ENCODE results near the gene MEG3. TPM values are rescaled to one million over a fixed set of nuclear protein-coding genes. Genes with fewer than 3 reads are reported as not detected.
A peak's percentile ranks its signal among the peaks of the same experiment; 100 is the strongest.
"Not testable (repeated sequence)": the region's sequence is repeated elsewhere in the genome, so short reads cannot be mapped to it uniquely, and the experiment has no call there.

The MEG3 gene
- total RNA-seq, 2 donors from 2014 or later: 56.2 to 99.4 TPM

- no peak for DNase-seq (ENCODE audit: low spot score)
These were observed 17.8 kb upstream of the MEG3 start for GRCh38 chr14:100807979-100808734.

GRCh38 chr14:100810435-100810834 is 15.5 kb upstream of the MEG3 start:
- peak; percentile 16 for DNase-seq (ENCODE audit: low spot score)
- intact Hi-C loops (cut with DNase I): no loop called here

More at GRCh38 chr14:100807979-100808734, 17.8 kb upstream of the MEG3 start:
- intact Hi-C loops (cut with DNase I): no loop called here

GRCh38 chr14:100810861-100811461 is 15.0 kb upstream of the MEG3 start:
- intact Hi-C loops (cut with DNase I): no loop called here
- DNase-seq (ENCODE audit: low spot score): peak; percentile 53

GRCh38 chr14:100813291-100813690 is 12.6 kb upstream of the MEG3 start:
- intact Hi-C loops (cut with DNase I): no loop called here
- peak; percentile 64 for DNase-seq (ENCODE audit: low spot score)

GRCh38 chr14:100815478-100816285 is 10.2 kb upstream of the MEG3 start:
- intact Hi-C loops (cut with DNase I): no loop called here
- DNase-seq (ENCODE audit: low spot score): peak; percentile 24

GRCh38 chr14:100816286-100816949 is 9.5 kb upstream of the MEG3 start:
- peak; percentile 26 for DNase-seq (ENCODE audit: low spot score)
- intact Hi-C loops (cut with DNase I): no loop called here

GRCh38 chr14:100816950-100817901 is 8.7 kb upstream of the MEG3 start:
- DNase-seq (ENCODE audit: low spot score): peak; percentile 48
- intact Hi-C loops (cut with DNase I): no loop called here

GRCh38 chr14:100818221-100818699 is 7.7 kb upstream of the MEG3 start:
- DNase-seq (ENCODE audit: low spot score): peak; percentile 17
- intact Hi-C loops (cut with DNase I): no loop called here

- DNase-seq (ENCODE audit: low spot score): peak; percentile 23
- intact Hi-C loops (cut with DNase I): not testable (repeated sequence)
These were observed 7.0 kb upstream of the MEG3 start for GRCh38 chr14:100818923-100819322.

GRCh38 chr14:100819453-100819828 is 6.5 kb upstream of the MEG3 start:
- DNase-seq (ENCODE audit: low spot score): no peak
- intact Hi-C loops (cut with DNase I): no loop called here

- intact Hi-C loops (cut with DNase I): no loop called here
- DNase-seq (ENCODE audit: low spot score): peak; percentile 73
These were observed 6.0 kb upstream of the MEG3 start for GRCh38 chr14:100819829-100820475.

- intact Hi-C loops (cut with DNase I): no loop called here
- no peak for DNase-seq (ENCODE audit: low spot score)
These were observed 5.0 kb upstream of the MEG3 start for GRCh38 chr14:100820957-100821356.

- intact Hi-C loops (cut with DNase I): no loop called here
- no peak for DNase-seq (ENCODE audit: low spot score)
These were observed 3.9 kb upstream of the MEG3 start for GRCh38 chr14:100822013-100822412.

- no peak for DNase-seq (ENCODE audit: low spot score)
- intact Hi-C loops (cut with DNase I): no loop called here
These were observed 3.2 kb upstream of the MEG3 start for GRCh38 chr14:100822532-100823296.

GRCh38 chr14:100823413-100824080 is 2.4 kb upstream of the MEG3 start:
- intact Hi-C loops (cut with DNase I): no loop called here
- DNase-seq (ENCODE audit: low spot score): no peak

GRCh38 chr14:100824091-100824551 is 1.8 kb upstream of the MEG3 start:
- intact Hi-C loops (cut with DNase I): no loop called here
- peak; percentile 83 for DNase-seq (ENCODE audit: low spot score)
